T-cell (primary cell): ENCODE data around the gene CLP1. TPM values are rescaled to one million over a fixed set of nuclear protein-coding genes. Genes with fewer than 3 reads are reported as not detected.

Experiments
- ATAC-seq, 4 experiments: fragments of 200-7000 bp in 3 of 4; fragments of 150-1000 bp in 1 of 4; cut with Tn5 transposase; replicated peaks in 1 of 4; 1 replicate in 3 of 4; 2 replicates in 1 of 4; pipeline ENCODE4 v1.10.0; 2021; ENCODE audit warnings: moderate library complexity in 3 of 4, mild to moderate bottlenecking in 2 of 4, moderate number of reproducible peaks in 1 of 4
- CTCF ChIA-PET, 2 donors: fragments of 300-600 bp; sonication (Branson Sonifier 250); formaldehyde crosslinking; loops; one replicate each; lab custom pipeline; 2022; ENCODE audit warnings: antibody characterized with exemption in 2 of 2; lab: Charles Lee
- POLR2A ChIA-PET, 2 donors: fragments of 300-600 bp; sonication (Branson Sonifier 250); formaldehyde crosslinking; loops; one replicate each; lab custom pipeline; 2022; ENCODE audit warnings: antibody characterized with exemption in 2 of 2; lab: Charles Lee
- DNase-seq, 35 experiments: peaks; one replicate each; pipeline versions ENCODE4 v3.0.0 to v3.0.0-alpha.2; 2013 to 2023
- H3K27ac ChIP-seq: one replicate; pipeline ENCODE4 v1.5.1; 2013; ENCODE audit warnings: low read length
- H3K27me3 ChIP-seq, 2 experiments: replicated peaks in 1 of 2; 1 replicate in 1 of 2; 2 replicates in 1 of 2; pipeline versions ENCODE4 v1.6.1 to v1.7.0; 2013; ENCODE audit warnings: low read length in 1 of 2, mixed read lengths in 1 of 2; ENCODE audit not compliant: control insufficient read depth in 2 of 2, insufficient read depth in 2 of 2; ENCODE audit errors: extremely low read depth in 1 of 2
- H3K36me3 ChIP-seq, 2 donors: 1 replicate in 1 of 2; 2 replicates in 1 of 2; pipeline versions ENCODE4 v1.6.1 to v1.7.0; 2013; ENCODE audit warnings: low read length in 1 of 2; ENCODE audit not compliant: control insufficient read depth in 2 of 2, insufficient read depth in 1 of 2; ENCODE audit errors: extremely low read depth in 1 of 2
- H3K4me1 ChIP-seq, 2 experiments: 1 replicate in 1 of 2; 2 replicates in 1 of 2; pipeline versions ENCODE4 v1.6.1 to v1.7.0; 2013; ENCODE audit warnings: low read length in 2 of 2, mixed read lengths in 1 of 2; ENCODE audit not compliant: insufficient read depth in 2 of 2, control insufficient read depth in 1 of 2; ENCODE audit errors: extremely low read depth in 1 of 2
- H3K4me3 ChIP-seq, 2 donors: 1 replicate in 1 of 2; 2 replicates in 1 of 2; pipeline versions ENCODE4 v1.5.1 to v1.7.0; 2013; ENCODE audit warnings: mild to moderate bottlenecking in 2 of 2, low read length in 1 of 2, moderate library complexity in 1 of 2; ENCODE audit not compliant: control insufficient read depth in 1 of 2; ENCODE audit errors: extremely low read depth in 1 of 2
- H3K9me3 ChIP-seq: 2 replicates; pipeline ENCODE4 v1.7.0; 2013
- H3K27ac Mint-ChIP-seq, 2 donors: one replicate each; pipeline ENCODE4 v1.8.0; 2020 to 2021; ENCODE audit warnings: mild to moderate bottlenecking in 2 of 2, mixed read lengths in 2 of 2
- H3K27me3 Mint-ChIP-seq, 2 donors: one replicate each; pipeline ENCODE4 v1.8.0; 2021 to 2022; ENCODE audit warnings: mixed read lengths in 2 of 2
- H3K36me3 Mint-ChIP-seq: one replicate; pipeline ENCODE4 v1.8.0; 2021; ENCODE audit warnings: mixed read lengths
- H3K4me1 Mint-ChIP-seq, 3 donors: one replicate each; pipeline ENCODE4 v1.8.0; 2020 to 2022; ENCODE audit warnings: mixed read lengths in 3 of 3, mild to moderate bottlenecking in 1 of 3
- H3K4me3 Mint-ChIP-seq, 3 donors: one replicate each; pipeline ENCODE4 v1.8.0; 2020 to 2022; ENCODE audit warnings: mild to moderate bottlenecking in 3 of 3, mixed read lengths in 3 of 3, moderate library complexity in 3 of 3
- H3K9me3 Mint-ChIP-seq, 3 donors: one replicate each; pipeline ENCODE4 v1.8.0; 2020 to 2022; ENCODE audit warnings: mixed read lengths in 3 of 3
- WGBS: methylation state at CpG from one replicate; pipeline ENCODE4 v1.1.5; 2013; ENCODE audit warnings: missing lambda C conversion rate; ENCODE audit not compliant: insufficient coverage; 5-methylcytosine and 5-hydroxymethylcytosine counted together
- total RNA-seq, 35 experiments: library from RNA in 6 of 35; stranded (reverse) in 6 of 35; fragments of 120-200 nt in 1 of 35; gene quantifications; one replicate each; pipeline versions ENCODE4 v1.2.1 to v1.2.4 and lab custom pipeline; 2013 to 2026

CLP1 gene
- total RNA-seq, 5 donors from 2014 or later (not counting 1 experiment from before 2014, with no cell fraction given), result 14.3 to 16.0 (median 14.5) TPM

- Mint-ChIP-seq H3K4me1 (no peaks in the 10 kb centered on the region), H3K4me3 (no peak overlapping the region), H3K36me3 (no peaks in the 10 kb centered on the region), H3K27ac (no peak overlapping the region), H3K27me3 (peaks cover 9 to 12% of the 10 kb centered on the region in 2 donors), H3K9me3 (peaks cover 0 to 5% (median 1%) of the 10 kb centered on the region in 3 donors)
- H3K27me3 ChIP-seq, result peaks cover 0 to 12% of the 10 kb centered on the region in 2 experiments
- H3K4me1 ChIP-seq, result no peaks in the 10 kb centered on the region
- H3K9me3 ChIP-seq, result no peaks in the 10 kb centered on the region
- ATAC-seq (no peak), DNase-seq (no peak)
- WGBS, result no CpG with 5 or more reads among the region's 2 CpGs
- CTCF ChIA-PET, result interaction anchor here in 1 of 2 donors (0.7 kb wide), 1 partner anchor 1010 kb away, joined by 4 read pairs; no protein-coding TSS in a partner anchor
- no peaks in the 10 kb centered on the region for H3K36me3 ChIP-seq
- POLR2A ChIA-PET, result no interaction called here
- no peak overlapping the region for H3K27ac ChIP-seq
- no peak overlapping the region for H3K4me3 ChIP-seq
Observed at GRCh38 chr11:57619331-57619730, 38.2 kb upstream of the CLP1 start.

GRCh38 chr11:57620467-57620866 lies 37.1 kb upstream of the CLP1 start:
- H3K4me1 ChIP-seq, result no peaks in the 10 kb centered on the region
- Mint-ChIP-seq H3K36me3 (no peaks in the 10 kb centered on the region), H3K4me1 (no peaks in the 10 kb centered on the region), H3K9me3 (peaks cover 0 to 5% (median 1%) of the 10 kb centered on the region in 3 donors), H3K4me3 (no peak overlapping the region), H3K27me3 (peaks cover 9 to 12% of the 10 kb centered on the region in 2 donors), H3K27ac (no peak overlapping the region)
- peaks cover 0 to 12% of the 10 kb centered on the region in 2 experiments for H3K27me3 ChIP-seq
- no peaks in the 10 kb centered on the region for H3K9me3 ChIP-seq
- ATAC-seq, result no peak
- H3K27ac ChIP-seq, result no peak overlapping the region
- no peak overlapping the region for H3K4me3 ChIP-seq
- POLR2A ChIA-PET, result interaction anchor here in 1 of 2 donors (0.5 kb wide), 1 partner anchor 129 kb away, joined by 3 read pairs; no protein-coding TSS in a partner anchor
- CTCF ChIA-PET, result interaction anchor here in 1 of 2 donors (0.6 kb wide), 1 partner anchor 22 kb away, joined by 4 read pairs; no protein-coding TSS in a partner anchor
- no peaks in the 10 kb centered on the region for H3K36me3 ChIP-seq
- DNase-seq, result no peak

- Histone ChIP-seq H3K27ac (no peak overlapping the region), H3K36me3 (no peaks in the 10 kb centered on the region), H3K4me1 (no peaks in the 10 kb centered on the region), H3K27me3 (peaks cover 0 to 14% of the 10 kb centered on the region in 2 experiments), H3K9me3 (no peaks in the 10 kb centered on the region), H3K4me3 (no peak overlapping the region)
- DNase-seq (no peak), ATAC-seq (no peak)
- WGBS, result 63% methylated on average over 3 of the region's 3 CpGs
- no peaks in the 10 kb centered on the region for H3K36me3 Mint-ChIP-seq
- H3K27me3 Mint-ChIP-seq, result peaks cover 3 to 5% of the 10 kb centered on the region in 2 donors
- CTCF ChIA-PET, result interaction anchor here in 1 of 2 donors (0.7 kb wide), 1 partner anchor 129 kb away, joined by 5 read pairs; no protein-coding TSS in a partner anchor
- peaks cover 0 to 5% (median 1%) of the 10 kb centered on the region in 3 donors for H3K9me3 Mint-ChIP-seq
- POLR2A ChIA-PET, result no interaction called here
- no peak overlapping the region for H3K4me3 Mint-ChIP-seq
- no peak overlapping the region for H3K27ac Mint-ChIP-seq
- no peaks in the 10 kb centered on the region for H3K4me1 Mint-ChIP-seq
Observed at GRCh38 chr11:57622263-57622662, 35.3 kb upstream of the CLP1 start.

- Mint-ChIP-seq H3K4me1 (no peaks in the 10 kb centered on the region), H3K36me3 (no peaks in the 10 kb centered on the region), H3K27me3 (peaks cover 3 to 5% of the 10 kb centered on the region in 2 donors), H3K4me3 (no peak overlapping the region), H3K9me3 (peaks cover 0 to 5% (median 0%) of the 10 kb centered on the region in 3 donors), H3K27ac (no peak overlapping the region)
- Histone ChIP-seq H3K27me3 (peaks cover 0 to 10% of the 10 kb centered on the region in 2 experiments), H3K27ac (no peak overlapping the region), H3K4me1 (no peaks in the 10 kb centered on the region), H3K4me3 (no peak overlapping the region), H3K9me3 (no peaks in the 10 kb centered on the region), H3K36me3 (no peaks in the 10 kb centered on the region)
- DNase-seq (no peak), ATAC-seq (no peak)
- ChIA-PET POLR2A (no interaction called here), CTCF (interaction anchor here (0.5 to 0.6 kb wide), 3 partner anchors 19 to 167 kb away, joined by 3 to 4 read pairs (median 3); no protein-coding TSS in a partner anchor)
- no CpG with 5 or more reads among the region's 2 CpGs for WGBS
Observed at GRCh38 chr11:57624864-57625263, 32.7 kb upstream of the CLP1 start.

- H3K27me3 ChIP-seq, result peaks cover 0 to 6% of the 10 kb centered on the region in 2 experiments
- CTCF ChIA-PET, result interaction anchor here (0.5 to 1.3 kb wide), 4 partner anchors 12 to 133 kb away, joined by 4 to 5 read pairs (median 5); no protein-coding TSS in a partner anchor
- peaks cover 5 to 7% of the 10 kb centered on the region in 2 donors for H3K27me3 Mint-ChIP-seq
- WGBS, result no CpG with 5 or more reads among the region's 1 CpG
- H3K9me3 ChIP-seq, result no peaks in the 10 kb centered on the region
- POLR2A ChIA-PET, result interaction anchor here in 1 of 2 donors (0.6 kb wide), 1 partner anchor 167 kb away, joined by 4 read pairs; no protein-coding TSS in a partner anchor
- ATAC-seq, result no peak
- DNase-seq, result no peak
- H3K9me3 Mint-ChIP-seq, result no peaks in the 10 kb centered on the region
- H3K27ac Mint-ChIP-seq, result no peak overlapping the region
- H3K4me1 ChIP-seq, result no peaks in the 10 kb centered on the region
- H3K4me3 Mint-ChIP-seq, result no peak overlapping the region
- no peaks in the 10 kb centered on the region for H3K4me1 Mint-ChIP-seq
- H3K36me3 Mint-ChIP-seq, result no peaks in the 10 kb centered on the region
- no peaks in the 10 kb centered on the region for H3K36me3 ChIP-seq
- H3K4me3 ChIP-seq, result no peak overlapping the region
- no peak overlapping the region for H3K27ac ChIP-seq
Observed at GRCh38 chr11:57626895-57627294, 30.7 kb upstream of the CLP1 start.

- no peaks in the 10 kb centered on the region for H3K4me1 ChIP-seq
- ATAC-seq (no peak), DNase-seq (no peak)
- 83% methylated on average over 2 of the region's 2 CpGs for WGBS
- POLR2A ChIA-PET, result interaction anchor here in 1 of 2 donors (0.6 kb wide), 1 partner anchor 29 kb away, joined by 3 read pairs; no protein-coding TSS in a partner anchor
- Mint-ChIP-seq H3K27ac (no peak overlapping the region), H3K36me3 (no peaks in the 10 kb centered on the region), H3K4me3 (no peak overlapping the region), H3K4me1 (no peaks in the 10 kb centered on the region), H3K9me3 (no peaks in the 10 kb centered on the region), H3K27me3 (peaks cover 6 to 22% of the 10 kb centered on the region in 2 donors)
- no peaks in the 10 kb centered on the region for H3K36me3 ChIP-seq
- H3K27ac ChIP-seq, result no peak overlapping the region
- CTCF ChIA-PET, result interaction anchor here in 1 of 2 donors (2.0 kb wide), 1 partner anchor 11 kb away, joined by 6 read pairs; no protein-coding TSS in a partner anchor
- H3K4me3 ChIP-seq, result no peak overlapping the region
- H3K27me3 ChIP-seq, result peaks cover 0 to 16% of the 10 kb centered on the region in 2 experiments
- no peaks in the 10 kb centered on the region for H3K9me3 ChIP-seq
Observed at GRCh38 chr11:57630171-57630570, 27.4 kb upstream of the CLP1 start.
